DND-41 (cell line): ENCODE measurements around the gene FGF5.

Experiments
- ATAC-seq: fragments of 200-7000 bp; cut with Tn5 transposase; 3 replicates; pipeline ENCODE4 v1.9.1; 2021; ENCODE audit warnings: low read depth; ENCODE audit not compliant: insufficient read depth
- DNase-seq: peaks from one replicate; pipeline ENCODE4 v3.0.0-alpha.2; 2020
- H2AFZ ChIP-seq: 2 replicates; pipeline ENCODE4 v1.6.0; 2012; ENCODE audit warnings: low read depth, low read length
- H3K27ac ChIP-seq: 2 replicates; pipeline ENCODE4 v1.5.1; 2012; ENCODE audit warnings: low read length, inconsistent platforms
- H3K27me3 ChIP-seq: fragments of 200-600 bp; sonication (generic); 2 replicates; pipeline ENCODE4 v1.6.0; 2012; ENCODE audit warnings: low read length, mild to moderate bottlenecking, inconsistent platforms; ENCODE audit not compliant: insufficient read depth, poor library complexity
- H3K36me3 ChIP-seq: 2 replicates; pipeline ENCODE4 v1.5.1; 2012; ENCODE audit warnings: low read length, inconsistent platforms; ENCODE audit not compliant: insufficient read depth
- H3K4me1 ChIP-seq: 2 replicates; pipeline ENCODE4 v1.5.1; 2012; ENCODE audit warnings: mild to moderate bottlenecking, low read length; ENCODE audit not compliant: insufficient read depth
- H3K4me2 ChIP-seq: 2 replicates; pipeline ENCODE4 v1.6.0; 2012; ENCODE audit warnings: mild to moderate bottlenecking, moderate library complexity, low read length, inconsistent platforms; ENCODE audit not compliant: insufficient read depth
- H3K4me3 ChIP-seq, 2 experiments: fragments of 200-600 bp in 1 of 2; shearing (Covaris generic) in 1 of 2; 2 replicates each; pipeline ENCODE4 v1.5.1; 2012 to 2016; ENCODE audit warnings: inconsistent platforms in 2 of 2, low read length in 2 of 2, mild to moderate bottlenecking in 2 of 2, low read depth in 1 of 2, moderate library complexity in 1 of 2
- H3K79me2 ChIP-seq: 2 replicates; pipeline ENCODE4 v1.6.0; 2012; ENCODE audit warnings: low read length, inconsistent platforms; ENCODE audit not compliant: insufficient read depth
- H3K9ac ChIP-seq: 2 replicates; pipeline ENCODE4 v1.6.0; 2012; ENCODE audit warnings: low read depth, mild to moderate bottlenecking, inconsistent platforms, low read length, moderate library complexity
- H3K9me3 ChIP-seq: 2 replicates; pipeline ENCODE4 v1.5.1; 2012; ENCODE audit warnings: low read length, moderate library complexity, mild to moderate bottlenecking, inconsistent platforms; ENCODE audit not compliant: insufficient read depth, severe bottlenecking
- H4K20me1 ChIP-seq: 2 replicates; pipeline ENCODE4 v1.6.0; 2012; ENCODE audit warnings: low read length; ENCODE audit not compliant: insufficient read depth
- CTCF ChIP-seq: IDR thresholded peaks from 2 replicates; pipeline ENCODE4 v1.5.1; 2012; ENCODE audit warnings: borderline replicate concordance, low read length, moderate library complexity, mild to moderate bottlenecking; ENCODE audit not compliant: poor library complexity, severe bottlenecking; ENCODE audit errors: extremely low read depth
- EZH2 ChIP-seq: IDR thresholded peaks from 3 replicates; pipeline ENCODE4 v1.6.1; 2012; ENCODE audit warnings: borderline replicate concordance, low read depth, mild to moderate bottlenecking, moderate library complexity, low read length, inconsistent platforms; ENCODE audit not compliant: severe bottlenecking

The FGF5 gene

GRCh38 chr4:80322716-80323115 lies 56.3 kb downstream of the FGF5 start:
- no peak overlapping the region for H3K27ac ChIP-seq
- no peak overlapping the region for H3K9ac ChIP-seq
- H3K4me3 ChIP-seq, result no peak overlapping the region
- H4K20me1 ChIP-seq, result no peaks in the 10 kb centered on the region
- no peaks in the 10 kb centered on the region for H3K27me3 ChIP-seq
- no peaks in the 10 kb centered on the region for H3K36me3 ChIP-seq
- H3K79me2 ChIP-seq, result no peaks in the 10 kb centered on the region
- H2AFZ ChIP-seq, result no peak overlapping the region
- DNase-seq (peak; percentile 10), ATAC-seq (peak; percentile 62; the same call in 2 of the 3 replicates)
- H3K4me2 ChIP-seq, result no peak overlapping the region
- no peaks in the 10 kb centered on the region for H3K9me3 ChIP-seq
- H3K4me1 ChIP-seq, result no peaks in the 10 kb centered on the region
- TF ChIP-seq CTCF, result peak; percentile 46
- no peak for TF ChIP-seq EZH2

GRCh38 chr4:80324171-80324570 lies 57.7 kb downstream of the FGF5 start:
- no peak overlapping the region for H2AFZ ChIP-seq
- ATAC-seq, result no peak
- no peaks in the 10 kb centered on the region for H3K9me3 ChIP-seq
- no peaks in the 10 kb centered on the region for H3K36me3 ChIP-seq
- H3K9ac ChIP-seq, result no peak overlapping the region
- H3K4me3 ChIP-seq, result no peak overlapping the region
- no peaks in the 10 kb centered on the region for H3K79me2 ChIP-seq
- H3K27ac ChIP-seq, result no peak overlapping the region
- H3K27me3 ChIP-seq, result peaks cover 3% of the 10 kb centered on the region
- no peaks in the 10 kb centered on the region for H4K20me1 ChIP-seq
- DNase-seq, result no peak
- no peak for TF ChIP-seq EZH2
- no peak for TF ChIP-seq CTCF
- H3K4me2 ChIP-seq, result no peak overlapping the region
- H3K4me1 ChIP-seq, result no peaks in the 10 kb centered on the region

GRCh38 chr4:80331693-80332092 lies 65.2 kb downstream of the FGF5 start:
- Histone ChIP-seq H3K36me3 (no peaks in the 10 kb centered on the region), H3K9ac (no peak overlapping the region), H3K4me2 (no peak overlapping the region), H4K20me1 (no peaks in the 10 kb centered on the region), H2AFZ (no peak overlapping the region), H3K79me2 (no peaks in the 10 kb centered on the region), H3K27me3 (peaks cover 3% of the 10 kb centered on the region), H3K9me3 (no peaks in the 10 kb centered on the region), H3K4me3 (no peak overlapping the region), H3K27ac (no peak overlapping the region), H3K4me1 (no peaks in the 10 kb centered on the region)
- TF ChIP-seq CTCF (no peak), EZH2 (no peak)
- ATAC-seq (no peak), DNase-seq (no peak)

- H3K27ac ChIP-seq, result no peak overlapping the region
- H3K27me3 ChIP-seq, result peaks cover 2% of the 10 kb centered on the region
- no peak overlapping the region for H3K9ac ChIP-seq
- TF ChIP-seq EZH2, result no peak
- no peak for TF ChIP-seq CTCF
- no peak for DNase-seq
- no peaks in the 10 kb centered on the region for H4K20me1 ChIP-seq
- H3K79me2 ChIP-seq, result no peaks in the 10 kb centered on the region
- H3K9me3 ChIP-seq, result no peaks in the 10 kb centered on the region
- no peak for ATAC-seq
- no peaks in the 10 kb centered on the region for H3K4me1 ChIP-seq
- no peak overlapping the region for H3K4me3 ChIP-seq
- no peak overlapping the region for H3K4me2 ChIP-seq
- H3K36me3 ChIP-seq, result no peaks in the 10 kb centered on the region
- H2AFZ ChIP-seq, result no peak overlapping the region
Measured at GRCh38 chr4:80333121-80333520, 66.7 kb downstream of the FGF5 start.
